ENCODE results near the gene FAM107B. TPM values are rescaled to one million over a fixed set of nuclear protein-coding genes. Genes with fewer than 3 reads are reported as not detected.
"Not testable (repeated sequence)": the region's sequence is repeated elsewhere in the genome, so short reads cannot be mapped to it uniquely, and the experiment has no call there.

Gene FAM107B
- total RNA-seq, 1 donor: 22.7 TPM

- DNase-seq (ENCODE audit: low read depth): no peak
- no peak overlapping the region for H3K4me3 ChIP-seq (ENCODE audit: low read depth, low read length)
Observed at GRCh38 chr10:14665304-14665703, 109.4 kb downstream of the FAM107B start.

GRCh38 chr10:14664345-14664744, 110.4 kb downstream of the FAM107B start:
- DNase-seq (ENCODE audit: low read depth): no peak
- TF ChIP-seq CTCF (IDR thresholded peaks at IDR 0.05; ENCODE audit: insufficient read depth, low read length): no peak
- H3K4me3 ChIP-seq (ENCODE audit: low read depth, low read length): no peak overlapping the region

More at GRCh38 chr10:14665304-14665703, 109.4 kb downstream of the FAM107B start:
- no peak for TF ChIP-seq CTCF (IDR thresholded peaks at IDR 0.05; ENCODE audit: insufficient read depth, low read length)

GRCh38 chr10:14661818-14662217, 112.9 kb downstream of the FAM107B start:
- DNase-seq (ENCODE audit: low read depth): no peak

GRCh38 chr10:14660831-14661230, 113.9 kb downstream of the FAM107B start:
- no peak for TF ChIP-seq CTCF (IDR thresholded peaks at IDR 0.05; ENCODE audit: insufficient read depth, low read length)
- H3K4me3 ChIP-seq (ENCODE audit: low read depth, low read length): no peak overlapping the region
- no peak for DNase-seq (ENCODE audit: low read depth)

More at GRCh38 chr10:14661818-14662217, 112.9 kb downstream of the FAM107B start:
- TF ChIP-seq CTCF (IDR thresholded peaks at IDR 0.05; ENCODE audit: insufficient read depth, low read length): no peak
- no peak overlapping the region for H3K4me3 ChIP-seq (ENCODE audit: low read depth, low read length)

- H3K4me3 ChIP-seq (ENCODE audit: low read depth, low read length): no peak overlapping the region
- no peak for TF ChIP-seq CTCF (IDR thresholded peaks at IDR 0.05; ENCODE audit: insufficient read depth, low read length)
- DNase-seq (ENCODE audit: low read depth): no peak
Observed at GRCh38 chr10:14659626-14660196, 115.0 kb downstream of the FAM107B start.

GRCh38 chr10:14659137-14659536, 115.6 kb downstream of the FAM107B start:
- DNase-seq (ENCODE audit: low read depth); H3K4me3 ChIP-seq (ENCODE audit: low read depth, low read length): not testable (repeated sequence)

- no peak for TF ChIP-seq CTCF (IDR thresholded peaks at IDR 0.05; ENCODE audit: insufficient read depth, low read length)
- no peak overlapping the region for H3K4me3 ChIP-seq (ENCODE audit: low read depth, low read length)
- peak; percentile 49 for DNase-seq (ENCODE audit: low read depth)
Observed at GRCh38 chr10:14658331-14659127, 116.2 kb downstream of the FAM107B start.
